ENCODE data around the gene FAM241A. TPM values are rescaled to one million over a fixed set of nuclear protein-coding genes. Genes with fewer than 3 reads are reported as not detected.

FAM241A gene
- total RNA-seq: 2.1 and 2.2 TPM in 2 replicates

GRCh38 chr4:112145326-112145789 lies at the start of gene FAM241A:
FAM241A (plus strand) TSS chr4:112145454; CDS start chr4:112145581, 127 bp downstream.
- Histone ChIP-seq H4K20me1 (ENCODE audit: insufficient read depth, low read length) (no peaks in the 10 kb centered on the region), H3K36me3 (ENCODE audit: insufficient read depth, low read length) (no peaks in the 10 kb centered on the region), H3K79me2 (ENCODE audit: insufficient read depth, low read length) (peaks cover 14% of the 10 kb centered on the region), H3K9me3 (ENCODE audit: low read depth, low read length) (no peaks in the 10 kb centered on the region), H3K27me3 (ENCODE audit: insufficient read depth, low read length) (no peaks in the 10 kb centered on the region), H3K4me1 (ENCODE audit: insufficient read depth, low read length) (peaks cover 5% of the 10 kb centered on the region), H2AFZ (ENCODE audit: low read length) (peak within 1 kb of the TSS; percentile 99), H3K4me2 (ENCODE audit: insufficient read depth, low read length) (peak within 1 kb of the TSS; percentile 93), H3K4me3 (ENCODE audit: insufficient read depth, low read length) (peak within 1 kb of the TSS; percentile 92), H3K27ac (ENCODE audit: low read depth, low read length) (peak within 1 kb of the TSS; percentile 77)
- peak; percentile 99 for DNase-seq (ENCODE audit: insufficient read length, low spot score, missing footprints)
- no peak for TF ChIP-seq CTCF (IDR thresholded peaks at IDR 0.05; ENCODE audit: extremely low read depth, low read depth, low read length)

GRCh38 chr4:112098841-112099530 lies 46.3 kb upstream of the FAM241A start:
- TF ChIP-seq CTCF (IDR thresholded peaks at IDR 0.05; ENCODE audit: extremely low read depth, low read depth, low read length): no peak
- no peaks in the 10 kb centered on the region for H3K4me1 ChIP-seq (ENCODE audit: insufficient read depth, low read length)
- no peak overlapping the region for H3K27ac ChIP-seq (ENCODE audit: low read depth, low read length)
- H3K9me3 ChIP-seq (ENCODE audit: low read depth, low read length): no peaks in the 10 kb centered on the region
- H3K27me3 ChIP-seq (ENCODE audit: insufficient read depth, low read length): peaks cover 5% of the 10 kb centered on the region
- H4K20me1 ChIP-seq (ENCODE audit: insufficient read depth, low read length): no peaks in the 10 kb centered on the region
- DNase-seq (ENCODE audit: insufficient read length, low spot score, missing footprints): no peak
- H3K4me2 ChIP-seq (ENCODE audit: insufficient read depth, low read length): no peak overlapping the region
- no peaks in the 10 kb centered on the region for H3K79me2 ChIP-seq (ENCODE audit: insufficient read depth, low read length)
- H2AFZ ChIP-seq (ENCODE audit: low read length): peak overlapping the region; percentile 5
- H3K36me3 ChIP-seq (ENCODE audit: insufficient read depth, low read length): no peaks in the 10 kb centered on the region
- no peak overlapping the region for H3K4me3 ChIP-seq (ENCODE audit: insufficient read depth, low read length)

- Histone ChIP-seq H4K20me1 (ENCODE audit: insufficient read depth, low read length) (no peaks in the 10 kb centered on the region), H3K9me3 (ENCODE audit: low read depth, low read length) (no peaks in the 10 kb centered on the region), H3K27me3 (ENCODE audit: insufficient read depth, low read length) (peaks cover 5% of the 10 kb centered on the region), H3K4me3 (ENCODE audit: insufficient read depth, low read length) (no peak overlapping the region), H3K4me2 (ENCODE audit: insufficient read depth, low read length) (no peak overlapping the region), H3K4me1 (ENCODE audit: insufficient read depth, low read length) (no peaks in the 10 kb centered on the region), H2AFZ (ENCODE audit: low read length) (peak overlapping the region; percentile 5), H3K36me3 (ENCODE audit: insufficient read depth, low read length) (no peaks in the 10 kb centered on the region), H3K27ac (ENCODE audit: low read depth, low read length) (no peak overlapping the region), H3K79me2 (ENCODE audit: insufficient read depth, low read length) (no peaks in the 10 kb centered on the region)
- TF ChIP-seq CTCF (IDR thresholded peaks at IDR 0.05; ENCODE audit: extremely low read depth, low read depth, low read length): peak; percentile 70
- DNase-seq (ENCODE audit: insufficient read length, low spot score, missing footprints): no peak
Observed at GRCh38 chr4:112099701-112100297, 45.5 kb upstream of the FAM241A start.

- Histone ChIP-seq H3K79me2 (ENCODE audit: insufficient read depth, low read length) (no peaks in the 10 kb centered on the region), H2AFZ (ENCODE audit: low read length) (peak overlapping the region; percentile 80), H3K4me3 (ENCODE audit: insufficient read depth, low read length) (no peak overlapping the region), H3K4me1 (ENCODE audit: insufficient read depth, low read length) (no peaks in the 10 kb centered on the region), H3K9me3 (ENCODE audit: low read depth, low read length) (no peaks in the 10 kb centered on the region), H3K27ac (ENCODE audit: low read depth, low read length) (no peak overlapping the region), H3K36me3 (ENCODE audit: insufficient read depth, low read length) (no peaks in the 10 kb centered on the region), H4K20me1 (ENCODE audit: insufficient read depth, low read length) (no peaks in the 10 kb centered on the region), H3K4me2 (ENCODE audit: insufficient read depth, low read length) (no peak overlapping the region), H3K27me3 (ENCODE audit: insufficient read depth, low read length) (no peaks in the 10 kb centered on the region)
- TF ChIP-seq CTCF (IDR thresholded peaks at IDR 0.05; ENCODE audit: extremely low read depth, low read depth, low read length): no peak
- DNase-seq (ENCODE audit: insufficient read length, low spot score, missing footprints): no peak
Observed at GRCh38 chr4:112102875-112103370, 42.3 kb upstream of the FAM241A start.
